K562 (cell line): ENCODE data around the gene KRT4. TPM values are rescaled to one million over a fixed set of nuclear protein-coding genes. Genes with fewer than 3 reads are reported as not detected.

Experiments used
- ARNT ChIP-seq, 2 experiments: fragments of 450-650 bp; IDR thresholded peaks; 2 replicates each; pipeline ENCODE4 v1.6.1; 2016; ENCODE audit warnings: mild to moderate bottlenecking in 1 of 2
- CBFA2T3 ChIP-seq: fragments of 450-650 bp; IDR thresholded peaks from 2 replicates; pipeline ENCODE4 v1.6.1; 2017
- CCNT2 ChIP-seq: IDR thresholded peaks from 2 replicates; pipeline ENCODE4 v1.6.1; 2011; ENCODE audit warnings: borderline replicate concordance, low read depth, mild to moderate bottlenecking, moderate library complexity, mixed read lengths, low read length; ENCODE audit not compliant: insufficient read length; ENCODE audit errors: extremely low read depth
- E4F1 ChIP-seq: fragments of 250-450 bp; sonication (Bioruptor Pico); IDR thresholded peaks from 2 replicates; pipeline ENCODE4 v1.5.0; 2021; ENCODE audit warnings: mild to moderate bottlenecking, borderline replicate concordance
- KLF13 ChIP-seq: fragments of 450-650 bp; IDR thresholded peaks from 2 replicates; pipeline ENCODE4 v1.6.1; 2016; ENCODE audit warnings: missing genetic modification characterization, low read depth, mild to moderate bottlenecking, missing compliant biosample characterization, moderate library complexity, borderline replicate concordance
- MAFG ChIP-seq: fragments of 450-650 bp; conservative IDR thresholded peaks from 2 replicates; pipeline ENCODE4 v1.6.1; 2016; ENCODE audit warnings: missing genetic modification characterization, missing compliant biosample characterization
- MAFK ChIP-seq: IDR thresholded peaks from 2 replicates; pipeline ENCODE4 v1.6.1; 2011; ENCODE audit warnings: low read length, improper control_type of control experiment
- MEF2A ChIP-seq: IDR thresholded peaks from 2 replicates; pipeline ENCODE4 v1.6.1; 2011; ENCODE audit warnings: low read depth, mild to moderate bottlenecking, low read length, moderate library complexity; ENCODE audit not compliant: control insufficient read depth
- NFIX ChIP-seq: fragments of 250-450 bp; sonication (Bioruptor Pico); IDR thresholded peaks from 2 replicates; pipeline ENCODE4 v1.4.0; 2020; ENCODE audit warnings: low read depth, mild to moderate bottlenecking, moderate library complexity
- RNF2 ChIP-seq: sonication (generic); IDR thresholded peaks from 2 replicates; pipeline ENCODE4 v1.6.1; 2016
- ZKSCAN3 ChIP-seq: fragments of 250-450 bp; sonication (Bioruptor Pico); IDR thresholded peaks from 2 replicates; pipeline ENCODE4 v1.4.0; 2020
- ZNF212 ChIP-seq: fragments of 450-650 bp; formaldehyde crosslinking; IDR thresholded peaks from 2 replicates; pipeline ENCODE4 v1.4.0; 2020; ENCODE audit warnings: mild to moderate bottlenecking
- ZNF232 ChIP-seq: sonication (generic); formaldehyde crosslinking; IDR thresholded peaks from 2 replicates; pipeline ENCODE4 v1.8.0; 2022; ENCODE audit warnings: mild to moderate bottlenecking, missing genetic modification reagents
- ZNF316 ChIP-seq: fragments of 450-650 bp; IDR thresholded peaks from 2 replicates; pipeline ENCODE4 v1.6.1; 2016
- polyA plus RNA-seq, 8 experiments: library from polyadenylated mRNA; depleted of rRNA in 4 of 8; stranded (reverse) in 5 of 8; unstranded in 3 of 8; fragments of >200 nt; fragmentation: Nextera tagmentation in 2 of 8; fragmentation: Illumina TruSeq in 1 of 8; extraction: Ambion mirVana in 2 of 8; extraction: Trizol in 1 of 8; gene quantifications; 2 replicates each; pipeline versions ENCODE4 v1.2.1 to v1.2.3, GENCODE V29; 2011 to 2014; ENCODE audit warnings: inconsistent platforms in 1 of 8, missing spikeins in 1 of 8
- total RNA-seq, 7 experiments: library from RNA; depleted of rRNA in 6 of 7; stranded (reverse); fragments of >200 nt in 6 of 7; fragmentation: Illumina TruSeq in 2 of 7; extraction: Trizol in 2 of 7; gene quantifications; 2 replicates each; pipeline versions ENCODE4 v1.2.1 to v1.2.3, GENCODE V29; 2011 to 2021; ENCODE audit warnings: low replicate concordance in 1 of 7

The KRT4 gene
- total and polyA plus RNA-seq, 9 of the 15 experiments (the other 6 are each of a cell fraction or from before 2014, with no cell fraction given) = not detected

- TF ChIP-seq E4F1 (no peak), NFIX (CRISPR knock-in tag) (no peak), ZNF232 (CRISPR knock-in tag) (no peak), ZKSCAN3 (no peak), ZNF212 (CRISPR knock-in tag) (no peak), KLF13 (tag) (no peak), RNF2 (no peak), MAFK (peak; percentile 50; the same call in 1 of the 2 replicates), ZNF316 (peak; percentile 74), CBFA2T3 (no peak), MAFG (tag) (peak; percentile 60), MEF2A (no peak), CCNT2 (no peak), ARNT (IDR thresholded peaks at IDR 0.05) (no peak)
Measured at GRCh38 chr12:52798003-52798670, 15.8 kb downstream of the KRT4 start (continued).
